ENCODE results near the gene LCNL1. TPM values are rescaled to one million over a fixed set of nuclear protein-coding genes. Genes with fewer than 3 reads are reported as not detected.

Gene LCNL1
- total and polyA plus RNA-seq, 10 of the 15 experiments (the other 5 are each of a cell fraction or from before 2014, with no cell fraction given), result not detected

DNA sequence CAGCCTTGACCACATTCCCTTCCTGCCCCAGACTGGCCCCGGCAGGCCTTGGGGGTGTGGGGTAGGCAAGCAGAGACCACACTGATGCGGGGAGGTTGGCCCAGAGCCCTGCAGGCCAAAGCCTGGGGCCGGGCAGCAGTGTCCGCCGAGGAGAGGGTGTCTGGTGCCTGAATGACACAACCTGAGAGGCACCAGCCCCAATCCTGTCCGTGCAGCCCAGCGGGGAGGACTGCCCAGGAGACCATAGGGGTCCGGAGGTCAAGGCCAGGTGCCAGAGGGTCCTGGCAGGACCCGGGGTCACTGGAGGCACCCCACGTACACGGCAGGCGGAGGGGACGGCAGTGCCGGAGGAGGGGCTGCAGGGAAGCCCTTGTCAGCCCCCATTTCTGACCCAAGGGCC is 11.0 kb upstream of the LCNL1 start (continued):
- TF ChIP-seq, protein P1, sequence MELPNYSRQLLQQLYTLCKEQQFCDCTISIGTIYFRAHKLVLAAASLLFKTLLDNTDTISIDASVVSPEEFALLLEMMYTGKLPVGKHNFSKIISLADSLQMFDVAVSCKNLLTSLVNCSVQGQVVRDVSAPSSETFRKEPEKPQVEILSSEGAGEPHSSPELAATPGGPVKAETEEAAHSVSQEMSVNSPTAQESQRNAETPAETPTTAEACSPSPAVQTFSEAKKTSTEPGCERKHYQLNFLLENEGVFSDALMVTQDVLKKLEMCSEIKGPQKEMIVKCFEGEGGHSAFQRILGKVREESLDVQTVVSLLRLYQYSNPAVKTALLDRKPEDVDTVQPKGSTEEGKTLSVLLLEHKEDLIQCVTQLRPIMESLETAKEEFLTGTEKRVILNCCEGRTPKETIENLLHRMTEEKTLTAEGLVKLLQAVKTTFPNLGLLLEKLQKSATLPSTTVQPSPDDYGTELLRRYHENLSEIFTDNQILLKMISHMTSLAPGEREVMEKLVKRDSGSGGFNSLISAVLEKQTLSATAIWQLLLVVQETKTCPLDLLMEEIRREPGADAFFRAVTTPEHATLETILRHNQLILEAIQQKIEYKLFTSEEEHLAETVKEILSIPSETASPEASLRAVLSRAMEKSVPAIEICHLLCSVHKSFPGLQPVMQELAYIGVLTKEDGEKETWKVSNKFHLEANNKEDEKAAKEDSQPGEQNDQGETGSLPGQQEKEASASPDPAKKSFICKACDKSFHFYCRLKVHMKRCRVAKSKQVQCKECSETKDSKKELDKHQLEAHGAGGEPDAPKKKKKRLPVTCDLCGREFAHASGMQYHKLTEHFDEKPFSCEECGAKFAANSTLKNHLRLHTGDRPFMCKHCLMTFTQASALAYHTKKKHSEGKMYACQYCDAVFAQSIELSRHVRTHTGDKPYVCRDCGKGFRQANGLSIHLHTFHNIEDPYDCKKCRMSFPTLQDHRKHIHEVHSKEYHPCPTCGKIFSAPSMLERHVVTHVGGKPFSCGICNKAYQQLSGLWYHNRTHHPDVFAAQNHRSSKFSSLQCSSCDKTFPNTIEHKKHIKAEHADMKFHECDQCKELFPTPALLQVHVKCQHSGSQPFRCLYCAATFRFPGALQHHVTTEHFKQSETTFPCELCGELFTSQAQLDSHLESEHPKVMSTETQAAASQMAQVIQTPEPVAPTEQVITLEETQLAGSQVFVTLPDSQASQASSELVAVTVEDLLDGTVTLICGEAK (IDR thresholded peaks at IDR 0.05; ENCODE audit: borderline replicate concordance), result no peak
- TF ChIP-seq MEF2A (IDR thresholded peaks at IDR 0.05; ENCODE audit: insufficient read depth, low read depth, low read length) (no peak), TCF12 (IDR thresholded peaks at IDR 0.05; ENCODE audit: low read depth, low read length) (no peak)

DNA sequence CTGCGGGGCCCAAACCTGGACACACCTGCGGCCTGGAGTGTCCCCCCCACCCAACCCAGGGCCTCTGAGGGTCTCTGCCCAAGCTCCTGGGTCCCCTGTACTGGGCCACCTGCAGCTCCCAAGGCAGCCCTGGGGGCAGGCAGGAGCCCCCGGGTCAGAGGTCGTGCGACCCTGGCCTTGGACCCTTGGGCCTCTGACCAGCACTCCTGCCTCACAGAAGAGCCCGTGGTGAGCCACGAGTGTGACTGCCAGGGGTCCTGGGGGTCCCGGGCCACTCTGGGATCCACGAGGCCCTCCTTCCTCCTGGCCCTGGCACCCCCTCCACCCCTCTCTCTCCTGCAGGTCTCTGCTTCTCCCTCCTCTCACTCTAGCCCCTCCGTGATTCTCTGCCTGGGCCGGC is 10.5 kb upstream of the LCNL1 start:
- ATAC-seq (no peak), DNase-seq (ENCODE audit: low read depth, low spot score) (no peak), FAIRE-seq (no peak)
- no TSS peak for BruUV-seq (replicated peaks)
- Histone ChIP-seq H3K27me3 (replicated peaks in 1 of 2; ENCODE audit: control insufficient read depth in 2 of 2, insufficient read depth in 2 of 2, low read length in 1 of 2) (no peaks in the 10 kb centered on the region; a peak in 1 of 4 replicates), H2AFZ (ENCODE audit: control insufficient read depth, low read depth, low read length) (no peak overlapping the region), H3K4me3 (no peak overlapping the region), H3K79me2 (ENCODE audit: control insufficient read depth, insufficient read depth, low read length) (no peaks in the 10 kb centered on the region), H3K36me3 (ENCODE audit: control insufficient read depth in 2 of 2, insufficient read depth in 2 of 2, low read length in 1 of 2) (no peaks in the 10 kb centered on the region), H3K9ac (ENCODE audit: control insufficient read depth, insufficient read depth, low read length) (no peak overlapping the region), H3K4me2 (ENCODE audit: control insufficient read depth, insufficient read depth) (no peak overlapping the region), H4K20me1 (ENCODE audit: control insufficient read depth, insufficient read depth) (no peaks in the 10 kb centered on the region), H3K9me3 (replicated peaks; ENCODE audit: control insufficient read depth, insufficient read depth, low read length) (no peaks in the 10 kb centered on the region), H3K4me1 (ENCODE audit: control insufficient read depth, insufficient read depth, low read length) (no peaks in the 10 kb centered on the region), H3K27ac (ENCODE audit: control insufficient read depth, insufficient read depth) (no peak overlapping the region)
- ChIA-PET SMC1A (ENCODE audit: uncharacterized antibody, unreplicated experiment) (no interaction called here), POLR2A (no interaction called here), RAD21 (ENCODE audit: unreplicated experiment) (no interaction called here), CTCF (interaction anchor here (2.0 kb wide), 1 partner anchor 57 kb away, joined by 5 read pairs; no protein-coding TSS in a partner anchor)
- WGBS (ENCODE audit: insufficient coverage, insufficient replicate concordance, low lambda C conversion rate, missing lambda C conversion rate), result 49% methylated on average over 11 of the region's 11 CpGs
- in situ Hi-C loops (cut with MboI), result no loop called here
- TF ChIP-seq, protein P2, sequence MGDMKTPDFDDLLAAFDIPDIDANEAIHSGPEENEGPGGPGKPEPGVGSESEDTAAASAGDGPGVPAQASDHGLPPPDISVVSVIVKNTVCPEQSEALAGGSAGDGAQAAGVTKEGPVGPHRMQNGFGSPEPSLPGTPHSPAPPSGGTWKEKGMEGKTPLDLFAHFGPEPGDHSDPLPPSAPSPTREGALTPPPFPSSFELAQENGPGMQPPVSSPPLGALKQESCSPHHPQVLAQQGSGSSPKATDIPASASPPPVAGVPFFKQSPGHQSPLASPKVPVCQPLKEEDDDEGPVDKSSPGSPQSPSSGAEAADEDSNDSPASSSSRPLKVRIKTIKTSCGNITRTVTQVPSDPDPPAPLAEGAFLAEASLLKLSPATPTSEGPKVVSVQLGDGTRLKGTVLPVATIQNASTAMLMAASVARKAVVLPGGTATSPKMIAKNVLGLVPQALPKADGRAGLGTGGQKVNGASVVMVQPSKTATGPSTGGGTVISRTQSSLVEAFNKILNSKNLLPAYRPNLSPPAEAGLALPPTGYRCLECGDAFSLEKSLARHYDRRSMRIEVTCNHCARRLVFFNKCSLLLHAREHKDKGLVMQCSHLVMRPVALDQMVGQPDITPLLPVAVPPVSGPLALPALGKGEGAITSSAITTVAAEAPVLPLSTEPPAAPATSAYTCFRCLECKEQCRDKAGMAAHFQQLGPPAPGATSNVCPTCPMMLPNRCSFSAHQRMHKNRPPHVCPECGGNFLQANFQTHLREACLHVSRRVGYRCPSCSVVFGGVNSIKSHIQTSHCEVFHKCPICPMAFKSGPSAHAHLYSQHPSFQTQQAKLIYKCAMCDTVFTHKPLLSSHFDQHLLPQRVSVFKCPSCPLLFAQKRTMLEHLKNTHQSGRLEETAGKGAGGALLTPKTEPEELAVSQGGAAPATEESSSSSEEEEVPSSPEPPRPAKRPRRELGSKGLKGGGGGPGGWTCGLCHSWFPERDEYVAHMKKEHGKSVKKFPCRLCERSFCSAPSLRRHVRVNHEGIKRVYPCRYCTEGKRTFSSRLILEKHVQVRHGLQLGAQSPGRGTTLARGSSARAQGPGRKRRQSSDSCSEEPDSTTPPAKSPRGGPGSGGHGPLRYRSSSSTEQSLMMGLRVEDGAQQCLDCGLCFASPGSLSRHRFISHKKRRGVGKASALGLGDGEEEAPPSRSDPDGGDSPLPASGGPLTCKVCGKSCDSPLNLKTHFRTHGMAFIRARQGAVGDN (IDR thresholded peaks at IDR 0.05), result no peak
- 0 out of 2 replicates have a peak, but pooled peaks have one; percentile 23 for TF ChIP-seq NR2F1 (conservative IDR thresholded peaks at IDR 0.05)
- no peak for TF ChIP-seq ZNF274 (IDR thresholded peaks at IDR 0.05; ENCODE audit: insufficient read depth, insufficient read length)
- intact Hi-C loops (cut with micrococcal nuclease; ENCODE audit: unreplicated experiment), result no loop called here
